ENCODE data around the gene TDRD6.
"Not testable (repeated sequence)": the region's sequence is repeated elsewhere in the genome, so short reads cannot be mapped to it uniquely, and the experiment has no call there.

The TDRD6 gene, protein sequence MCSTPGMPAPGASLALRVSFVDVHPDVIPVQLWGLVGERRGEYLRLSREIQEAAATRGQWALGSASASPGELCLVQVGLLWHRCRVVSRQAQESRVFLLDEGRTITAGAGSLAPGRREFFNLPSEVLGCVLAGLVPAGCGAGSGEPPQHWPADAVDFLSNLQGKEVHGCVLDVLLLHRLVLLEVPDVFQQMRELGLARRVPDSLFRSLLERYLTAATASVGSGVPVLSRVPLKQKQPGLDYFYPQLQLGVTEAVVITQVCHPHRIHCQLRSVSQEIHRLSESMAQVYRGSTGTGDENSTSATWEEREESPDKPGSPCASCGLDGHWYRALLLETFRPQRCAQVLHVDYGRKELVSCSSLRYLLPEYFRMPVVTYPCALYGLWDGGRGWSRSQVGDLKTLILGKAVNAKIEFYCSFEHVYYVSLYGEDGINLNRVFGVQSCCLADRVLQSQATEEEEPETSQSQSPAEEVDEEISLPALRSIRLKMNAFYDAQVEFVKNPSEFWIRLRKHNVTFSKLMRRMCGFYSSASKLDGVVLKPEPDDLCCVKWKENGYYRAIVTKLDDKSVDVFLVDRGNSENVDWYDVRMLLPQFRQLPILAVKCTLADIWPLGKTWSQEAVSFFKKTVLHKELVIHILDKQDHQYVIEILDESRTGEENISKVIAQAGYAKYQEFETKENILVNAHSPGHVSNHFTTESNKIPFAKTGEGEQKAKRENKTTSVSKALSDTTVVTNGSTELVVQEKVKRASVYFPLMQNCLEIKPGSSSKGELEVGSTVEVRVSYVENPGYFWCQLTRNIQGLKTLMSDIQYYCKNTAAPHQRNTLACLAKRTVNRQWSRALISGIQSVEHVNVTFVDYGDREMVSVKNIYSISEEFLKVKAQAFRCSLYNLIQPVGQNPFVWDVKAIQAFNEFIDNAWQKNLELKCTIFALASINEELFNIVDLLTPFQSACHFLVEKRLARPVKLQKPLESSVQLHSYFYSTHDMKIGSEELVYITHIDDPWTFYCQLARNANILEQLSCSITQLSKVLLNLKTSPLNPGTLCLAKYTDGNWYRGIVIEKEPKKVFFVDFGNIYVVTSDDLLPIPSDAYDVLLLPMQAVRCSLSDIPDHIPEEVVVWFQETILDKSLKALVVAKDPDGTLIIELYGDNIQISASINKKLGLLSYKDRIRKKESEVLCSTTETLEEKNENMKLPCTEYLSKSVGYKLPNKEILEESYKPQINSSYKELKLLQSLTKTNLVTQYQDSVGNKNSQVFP (N-terminal part only)

DNA sequence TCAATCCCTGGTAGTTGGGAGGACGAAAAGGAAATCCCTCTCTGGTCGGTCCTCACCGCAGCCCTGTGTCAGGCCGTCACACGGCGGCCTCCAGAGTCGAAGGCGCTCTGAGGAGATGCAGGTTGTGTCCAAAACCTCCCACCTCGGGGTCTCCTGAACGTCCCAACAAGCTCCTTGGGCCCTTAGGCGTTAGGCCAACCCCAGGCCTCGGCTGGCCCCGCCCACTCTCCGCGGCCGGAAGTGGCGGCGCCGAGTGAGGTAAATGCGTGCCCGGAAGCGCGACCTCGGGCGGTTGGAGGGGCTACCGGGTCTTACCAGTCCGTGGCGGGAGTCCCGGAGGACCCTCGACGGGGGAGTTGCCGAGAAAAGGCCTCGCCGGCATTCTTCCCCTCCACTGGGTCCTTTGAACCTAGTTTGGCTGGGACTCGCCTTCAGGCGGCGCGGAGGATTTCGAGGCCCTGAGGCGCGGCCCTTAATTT, at the start of gene TDRD6:
Gene TDRD6, plus strand, starts transcription at position 267 of the 479 bp plus-strand sequence. CDS start 244 bp downstream, outside the sequence.
- Histone ChIP-seq H3K27me3 (ENCODE audit: insufficient read depth, low read depth, severe bottlenecking) (no peaks in the 10 kb centered on the region), H3K27ac (no peak within 1 kb of the TSS), H3K9me3 (ENCODE audit: severe bottlenecking) (no peaks in the 10 kb centered on the region), H3K4me3 (ENCODE audit: low read depth, low read length) (no peak within 1 kb of the TSS), H3K36me3 (no peaks in the 10 kb centered on the region)
- no peak for DNase-seq
- TF ChIP-seq, protein P1, sequence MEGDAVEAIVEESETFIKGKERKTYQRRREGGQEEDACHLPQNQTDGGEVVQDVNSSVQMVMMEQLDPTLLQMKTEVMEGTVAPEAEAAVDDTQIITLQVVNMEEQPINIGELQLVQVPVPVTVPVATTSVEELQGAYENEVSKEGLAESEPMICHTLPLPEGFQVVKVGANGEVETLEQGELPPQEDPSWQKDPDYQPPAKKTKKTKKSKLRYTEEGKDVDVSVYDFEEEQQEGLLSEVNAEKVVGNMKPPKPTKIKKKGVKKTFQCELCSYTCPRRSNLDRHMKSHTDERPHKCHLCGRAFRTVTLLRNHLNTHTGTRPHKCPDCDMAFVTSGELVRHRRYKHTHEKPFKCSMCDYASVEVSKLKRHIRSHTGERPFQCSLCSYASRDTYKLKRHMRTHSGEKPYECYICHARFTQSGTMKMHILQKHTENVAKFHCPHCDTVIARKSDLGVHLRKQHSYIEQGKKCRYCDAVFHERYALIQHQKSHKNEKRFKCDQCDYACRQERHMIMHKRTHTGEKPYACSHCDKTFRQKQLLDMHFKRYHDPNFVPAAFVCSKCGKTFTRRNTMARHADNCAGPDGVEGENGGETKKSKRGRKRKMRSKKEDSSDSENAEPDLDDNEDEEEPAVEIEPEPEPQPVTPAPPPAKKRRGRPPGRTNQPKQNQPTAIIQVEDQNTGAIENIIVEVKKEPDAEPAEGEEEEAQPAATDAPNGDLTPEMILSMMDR (IDR thresholded peaks at IDR 0.05; ENCODE audit: low read depth, low read length): no peak

DNA sequence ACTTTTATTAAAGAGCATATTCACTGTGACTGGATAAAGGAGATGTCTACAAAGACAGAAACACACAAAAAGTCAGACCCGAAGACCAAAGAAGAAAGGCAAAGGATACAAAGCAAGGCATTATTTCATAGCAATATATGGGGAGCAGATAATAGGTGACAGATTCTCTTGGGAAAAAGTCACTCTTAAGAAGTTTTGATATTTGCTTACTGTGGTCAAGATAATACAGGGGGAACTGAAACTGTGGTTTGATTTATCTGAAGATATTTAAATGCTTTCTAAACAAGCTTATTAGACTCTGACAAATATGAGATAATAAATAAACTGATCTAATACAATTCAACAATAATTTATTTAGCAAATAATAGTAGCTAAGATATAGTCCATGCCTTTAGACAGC, 49.8 kb upstream of the TDRD6 start:
- DNase-seq: no peak
- no peaks in the 10 kb centered on the region for H3K9me3 ChIP-seq (ENCODE audit: severe bottlenecking)
- no peak overlapping the region for H3K4me3 ChIP-seq (ENCODE audit: low read depth, low read length)
- no peaks in the 10 kb centered on the region for H3K27me3 ChIP-seq (ENCODE audit: insufficient read depth, low read depth, severe bottlenecking)
- H3K36me3 ChIP-seq: no peaks in the 10 kb centered on the region
- H3K27ac ChIP-seq: no peak overlapping the region
- TF ChIP-seq, protein P1 (IDR thresholded peaks at IDR 0.05; ENCODE audit: low read depth, low read length): no peak

DNA sequence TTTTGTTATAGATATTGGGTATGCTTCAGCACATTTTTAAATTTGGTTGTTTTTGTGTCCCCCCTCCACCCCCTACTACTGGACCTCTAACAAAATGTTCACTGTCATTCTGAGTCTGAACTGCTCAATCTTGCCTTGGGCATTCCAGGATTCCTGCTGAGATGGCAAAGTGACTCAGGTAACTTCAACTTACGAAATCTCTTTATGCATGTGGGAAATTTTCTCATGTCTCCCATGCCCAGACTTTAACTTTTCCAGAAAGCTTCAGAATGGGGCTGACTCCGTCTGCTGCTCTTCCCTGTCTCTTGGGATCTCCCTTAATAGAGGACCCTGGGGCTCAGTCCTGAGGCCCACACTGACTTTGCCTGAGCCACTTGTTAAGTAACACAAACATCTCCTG, 49.0 kb upstream of the TDRD6 start:
- Histone ChIP-seq H3K27ac (no peak overlapping the region), H3K27me3 (ENCODE audit: insufficient read depth, low read depth, severe bottlenecking) (no peaks in the 10 kb centered on the region), H3K9me3 (ENCODE audit: severe bottlenecking) (no peaks in the 10 kb centered on the region), H3K36me3 (no peaks in the 10 kb centered on the region), H3K4me3 (ENCODE audit: low read depth, low read length) (no peak overlapping the region)
- DNase-seq: no peak
- TF ChIP-seq, protein P1 (IDR thresholded peaks at IDR 0.05; ENCODE audit: low read depth, low read length): no peak

DNA sequence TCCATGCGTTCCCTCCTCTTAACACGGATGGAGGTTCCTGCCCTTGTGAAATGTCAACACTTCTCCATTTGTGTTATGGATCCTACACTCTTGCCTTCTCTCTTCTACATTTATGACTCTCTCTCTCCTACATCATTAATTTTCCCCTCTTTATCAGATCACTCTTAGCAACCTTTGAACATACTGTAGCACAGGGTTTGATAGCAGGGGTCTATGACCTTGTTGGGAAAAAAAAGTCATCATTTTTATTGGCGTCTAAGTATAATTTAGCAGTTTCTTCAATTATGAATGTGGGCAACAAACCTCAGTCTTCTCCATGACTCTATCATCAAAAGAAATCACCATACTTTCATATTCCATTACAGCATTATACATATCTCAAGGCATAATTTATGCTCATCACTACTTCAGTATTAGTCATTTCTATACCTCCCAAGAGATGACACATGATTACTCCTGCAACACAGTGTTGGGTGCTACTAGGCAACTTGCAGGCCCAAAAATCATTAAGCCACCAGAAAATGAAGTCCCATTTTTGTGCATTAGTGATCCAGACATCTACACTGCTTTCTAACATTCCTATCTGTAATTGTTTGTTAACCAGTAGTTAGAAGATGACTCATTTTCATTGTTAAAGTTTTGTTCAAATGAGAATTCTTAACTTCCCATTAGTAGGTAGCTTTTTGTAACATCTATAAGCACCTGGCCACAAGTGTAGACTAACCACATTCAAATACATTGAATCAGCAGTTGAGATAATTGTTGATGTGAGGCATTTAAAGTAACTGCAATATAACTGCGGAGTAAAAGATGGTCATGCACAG, 44.5 kb upstream of the TDRD6 start:
- TF ChIP-seq, protein P1 (IDR thresholded peaks at IDR 0.05; ENCODE audit: low read depth, low read length): no peak
- Histone ChIP-seq H3K9me3 (ENCODE audit: severe bottlenecking) (no peaks in the 10 kb centered on the region), H3K4me3 (ENCODE audit: low read depth, low read length) (no peak overlapping the region), H3K27ac (no peak overlapping the region), H3K27me3 (ENCODE audit: insufficient read depth, low read depth, severe bottlenecking) (no peaks in the 10 kb centered on the region), H3K36me3 (no peaks in the 10 kb centered on the region)
- no peak for DNase-seq

DNA sequence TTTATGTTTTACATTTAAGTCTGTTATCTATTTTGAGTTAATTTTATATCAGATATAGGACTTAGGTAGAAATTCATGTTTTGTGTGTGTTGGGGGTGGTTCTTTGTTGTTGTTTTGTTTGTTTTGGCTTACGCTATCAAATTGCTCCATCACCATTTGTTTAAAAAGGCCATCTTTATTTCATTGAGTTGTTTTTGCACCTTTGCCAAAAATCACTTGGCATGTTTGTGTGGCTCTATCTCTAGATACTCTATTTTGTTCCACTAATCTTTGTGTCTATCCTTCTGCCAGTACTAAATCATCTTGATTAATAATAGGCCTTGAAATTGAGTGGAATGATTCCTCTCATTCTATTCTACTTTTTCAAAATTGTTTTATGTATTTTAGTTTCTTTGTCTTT, 42.4 kb upstream of the TDRD6 start:
- H3K27me3 ChIP-seq (ENCODE audit: insufficient read depth, low read depth, severe bottlenecking): no peaks in the 10 kb centered on the region
- TF ChIP-seq, protein P1 (IDR thresholded peaks at IDR 0.05; ENCODE audit: low read depth, low read length): no peak
- H3K9me3 ChIP-seq (ENCODE audit: severe bottlenecking): no peaks in the 10 kb centered on the region
- no peak for DNase-seq
- H3K4me3 ChIP-seq (ENCODE audit: low read depth, low read length): no peak overlapping the region
- H3K36me3 ChIP-seq: no peaks in the 10 kb centered on the region
- H3K27ac ChIP-seq: no peak overlapping the region

DNA sequence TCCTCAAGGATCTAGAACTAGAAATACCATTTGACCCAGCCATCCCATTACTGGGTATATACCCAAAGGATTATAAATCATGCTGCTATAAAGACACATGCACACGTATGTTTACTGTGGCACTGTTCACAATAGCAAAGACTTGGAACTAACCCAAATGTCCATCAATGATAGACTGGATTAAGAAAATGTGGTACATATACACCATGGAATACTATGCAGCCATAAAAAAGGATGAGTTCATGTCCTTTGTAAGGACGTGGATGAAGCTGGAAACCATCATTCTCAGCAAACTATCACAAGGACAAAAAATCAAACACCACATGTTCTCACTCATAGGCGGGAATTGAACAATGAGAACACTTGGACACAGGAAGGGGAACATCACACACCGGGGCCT, 39.6 kb upstream of the TDRD6 start:
- H3K9me3 ChIP-seq (ENCODE audit: severe bottlenecking); DNase-seq; H3K36me3 ChIP-seq; H3K4me3 ChIP-seq (ENCODE audit: low read depth, low read length); H3K27ac ChIP-seq; H3K27me3 ChIP-seq (ENCODE audit: insufficient read depth, low read depth, severe bottlenecking): not testable (repeated sequence)
